Brain microvascular endothelial cell (primary cell): Measurements from ENCODE around the gene THBS3.

Source experiments
- DNase-seq: peaks from one replicate; pipeline ENCODE4 v3.0.0-alpha.2; 2020
- H3K27ac ChIP-seq: fragments of 250-450 bp; sonication (Bioruptor Pico); 2 replicates; pipeline ENCODE4 v1.5.1; 2020; ENCODE audit warnings: mild to moderate bottlenecking, moderate library complexity
- H3K27me3 ChIP-seq: fragments of 250-450 bp; sonication (Bioruptor Pico); replicated peaks from 2 replicates; pipeline ENCODE4 v1.5.1; 2020; ENCODE audit warnings: mild to moderate bottlenecking
- H3K36me3 ChIP-seq: fragments of 250-450 bp; sonication (Bioruptor Pico); replicated peaks from 2 replicates; pipeline ENCODE4 v1.5.1; 2020; ENCODE audit warnings: mild to moderate bottlenecking
- H3K4me3 ChIP-seq: 2 replicates; pipeline ENCODE4 v1.5.1; 2011; ENCODE audit warnings: low read depth, mild to moderate bottlenecking, control low read depth, low read length, moderate library complexity
- CTCF ChIP-seq: IDR thresholded peaks from 2 replicates; pipeline ENCODE4 v1.5.1; 2011; ENCODE audit warnings: low read depth, mild to moderate bottlenecking, moderate library complexity, low read length, control low read depth, inconsistent platforms; ENCODE audit errors: missing control alignments
- in situ Hi-C: cut with HindIII; loops from 2 replicates; pipeline ENCODE4 v1.10.0; 2017; ENCODE audit warnings: low sequenced_read_pairs, low pct_ligation_motif_present

The THBS3 gene

GRCh38 chr1:155176544-155177071 is 31.1 kb downstream of the THBS3 start:
- Histone ChIP-seq H3K36me3 (peaks cover 32% of the 10 kb centered on the region), H3K4me3 (no peak overlapping the region), H3K27me3 (no peaks in the 10 kb centered on the region), H3K27ac (no peak overlapping the region)
- DNase-seq, result peak; percentile 61
- peak; percentile 93 for TF ChIP-seq CTCF
- in situ Hi-C loops, result no loop called here

- no peak for TF ChIP-seq CTCF
- Histone ChIP-seq H3K27ac (no peak overlapping the region), H3K27me3 (no peaks in the 10 kb centered on the region), H3K36me3 (peaks cover 32% of the 10 kb centered on the region), H3K4me3 (no peak overlapping the region)
- in situ Hi-C loops, result no loop called here
- DNase-seq, result no peak
Observed at GRCh38 chr1:155175927-155176371, 31.7 kb downstream of the THBS3 start.

- in situ Hi-C loops, result no loop called here
- no peak overlapping the region for H3K27ac ChIP-seq
- peaks cover 31% of the 10 kb centered on the region for H3K36me3 ChIP-seq
- peak overlapping the region; percentile 96 for H3K4me3 ChIP-seq
- H3K27me3 ChIP-seq, result no peaks in the 10 kb centered on the region
- TF ChIP-seq CTCF, result no peak
- DNase-seq, result no peak
Observed at GRCh38 chr1:155175281-155175926, 32.3 kb downstream of the THBS3 start.

- TF ChIP-seq CTCF, result no peak
- Histone ChIP-seq H3K36me3 (peaks cover 27% of the 10 kb centered on the region), H3K4me3 (peak overlapping the region; percentile 96), H3K27ac (no peak overlapping the region), H3K27me3 (no peaks in the 10 kb centered on the region)
- in situ Hi-C loops, result no loop called here
- DNase-seq, result no peak
Observed at GRCh38 chr1:155174324-155175280, 33.1 kb downstream of the THBS3 start.

GRCh38 chr1:155173478-155174323 is 34.0 kb downstream of the THBS3 start, which contains the start of gene TRIM46:
TSS of gene TRIM46 (plus strand) at chr1:155173849. CDS start at chr1:155173967, 118 bp downstream.
- in situ Hi-C loops, result no loop called here
- DNase-seq, result peak; percentile 49
- H3K27ac ChIP-seq, result peak within 1 kb of the TSS; percentile 90
- peak within 1 kb of the TSS; percentile 96 for H3K4me3 ChIP-seq
- TF ChIP-seq CTCF, result no peak
- peaks cover 23% of the 10 kb centered on the region for H3K36me3 ChIP-seq
- H3K27me3 ChIP-seq, result no peaks in the 10 kb centered on the region
